ENCODE data around the gene ENTPD2. TPM values are rescaled to one million over a fixed set of nuclear protein-coding genes. Genes with fewer than 3 reads are reported as not detected.

ENTPD2 gene
- total RNA-seq, 1 experiment from 2014 or later, result not detected

- no peaks in the 10 kb centered on the region for H3K27me3 ChIP-seq (replicated peaks)
- peaks cover 36% of the 10 kb centered on the region for H3K4me1 ChIP-seq (replicated peaks)
- no peak for DNase-seq (ENCODE audit: low read depth in 1 of 2, low spot score in 2 of 2)
- no peak overlapping the region for H3K4me3 ChIP-seq
- 0 out of 2 replicates have a peak, but pooled peaks cover 3% of the 10 kb centered on the region for H3K9me3 ChIP-seq (replicated peaks)
- H3K36me3 ChIP-seq, result peaks cover 7% of the 10 kb centered on the region
- H3K27ac ChIP-seq, result no peak overlapping the region
These were observed 20.9 kb upstream of the ENTPD2 start for GRCh38 chr9:137074657-137075274.

- Histone ChIP-seq H3K4me1 (replicated peaks) (peaks cover 44% of the 10 kb centered on the region), H3K36me3 (peaks cover 7% of the 10 kb centered on the region), H3K27me3 (replicated peaks) (no peaks in the 10 kb centered on the region), H3K9me3 (replicated peaks) (0 out of 2 replicates have a peak, but pooled peaks cover 3% of the 10 kb centered on the region), H3K27ac (no peak overlapping the region), H3K4me3 (no peak overlapping the region)
- no peak for DNase-seq (ENCODE audit: low read depth in 1 of 2, low spot score in 2 of 2)
These were observed 20.1 kb upstream of the ENTPD2 start for GRCh38 chr9:137073992-137074399.

DNA sequence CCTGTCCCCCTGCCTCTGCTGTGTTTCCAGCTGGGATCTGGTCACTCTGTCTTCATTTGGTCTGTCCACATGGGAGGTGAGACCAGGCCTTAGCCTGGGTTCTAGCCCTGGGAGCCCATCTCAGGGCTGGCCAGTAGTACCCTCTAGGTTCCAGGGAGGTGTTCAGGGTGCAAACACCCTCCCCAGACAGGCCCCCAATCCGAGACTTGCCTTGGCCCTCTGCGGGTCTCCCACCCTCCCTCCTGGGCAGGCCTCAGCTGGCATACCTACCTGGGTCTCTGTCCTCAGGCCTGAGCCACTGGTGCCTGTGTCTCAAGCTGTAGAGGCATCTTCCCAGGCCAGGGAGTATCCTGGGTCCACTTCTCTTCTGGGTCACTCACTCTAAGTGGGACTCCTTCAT, 17.4 kb upstream of the ENTPD2 start:
- H3K27ac ChIP-seq, result no peak overlapping the region
- H3K4me3 ChIP-seq, result peak overlapping the region; percentile 70; the same call in 1 of the 2 replicates
- H3K36me3 ChIP-seq, result peaks cover 7% of the 10 kb centered on the region; the same call in 1 of the 2 replicates
- no peak for DNase-seq (ENCODE audit: low read depth in 1 of 2, low spot score in 2 of 2)
- peaks cover 34% of the 10 kb centered on the region for H3K4me1 ChIP-seq (replicated peaks)
- H3K9me3 ChIP-seq (replicated peaks), result 0 out of 2 replicates have a peak, but pooled peaks cover 3% of the 10 kb centered on the region
- H3K27me3 ChIP-seq (replicated peaks), result no peaks in the 10 kb centered on the region

- no peak overlapping the region for H3K27ac ChIP-seq
- DNase-seq (ENCODE audit: low read depth in 1 of 2, low spot score in 2 of 2), result no peak
These were observed 17.0 kb upstream of the ENTPD2 start for GRCh38 chr9:137070906-137071275.

GRCh38 chr9:137070201-137070905, 16.5 kb upstream of the ENTPD2 start, which contains the start of gene SAPCD2:
Gene SAPCD2, minus strand, starts transcription at chr9:137070557. Its CDS starts 97 bp downstream, at chr9:137070460.
- Histone ChIP-seq H3K4me1 (replicated peaks) (peaks cover 33% of the 10 kb centered on the region), H3K4me3 (peak within 1 kb of the TSS; percentile 70), H3K36me3 (peaks cover 7% of the 10 kb centered on the region; the same call in 1 of the 2 replicates), H3K9me3 (replicated peaks) (0 out of 2 replicates have a peak, but pooled peaks cover 3% of the 10 kb centered on the region), H3K27me3 (replicated peaks) (no peaks in the 10 kb centered on the region), H3K27ac (no peak within 1 kb of the TSS)
- peak; percentile 77 to 79 for DNase-seq (ENCODE audit: low read depth in 1 of 2, low spot score in 2 of 2)

More at GRCh38 chr9:137070906-137071275, 17.0 kb upstream of the ENTPD2 start:
- Histone ChIP-seq H3K9me3 (replicated peaks) (0 out of 2 replicates have a peak, but pooled peaks cover 3% of the 10 kb centered on the region), H3K4me3 (peak overlapping the region; percentile 70), H3K27me3 (replicated peaks) (no peaks in the 10 kb centered on the region), H3K4me1 (replicated peaks) (peaks cover 34% of the 10 kb centered on the region), H3K36me3 (peaks cover 7% of the 10 kb centered on the region; the same call in 1 of the 2 replicates)

- H3K4me1 ChIP-seq (replicated peaks), result peaks cover 26% of the 10 kb centered on the region
- no peak overlapping the region for H3K27ac ChIP-seq
- peak overlapping the region; percentile 70 for H3K4me3 ChIP-seq
- H3K9me3 ChIP-seq (replicated peaks), result 0 out of 2 replicates have a peak, but pooled peaks cover 3% of the 10 kb centered on the region
- no peaks in the 10 kb centered on the region for H3K27me3 ChIP-seq (replicated peaks)
- DNase-seq (ENCODE audit: low read depth in 1 of 2, low spot score in 2 of 2), result no peak
- H3K36me3 ChIP-seq, result peaks cover 7% of the 10 kb centered on the region; the same call in 1 of the 2 replicates
These were observed 15.7 kb upstream of the ENTPD2 start for GRCh38 chr9:137069508-137070091.

DNA sequence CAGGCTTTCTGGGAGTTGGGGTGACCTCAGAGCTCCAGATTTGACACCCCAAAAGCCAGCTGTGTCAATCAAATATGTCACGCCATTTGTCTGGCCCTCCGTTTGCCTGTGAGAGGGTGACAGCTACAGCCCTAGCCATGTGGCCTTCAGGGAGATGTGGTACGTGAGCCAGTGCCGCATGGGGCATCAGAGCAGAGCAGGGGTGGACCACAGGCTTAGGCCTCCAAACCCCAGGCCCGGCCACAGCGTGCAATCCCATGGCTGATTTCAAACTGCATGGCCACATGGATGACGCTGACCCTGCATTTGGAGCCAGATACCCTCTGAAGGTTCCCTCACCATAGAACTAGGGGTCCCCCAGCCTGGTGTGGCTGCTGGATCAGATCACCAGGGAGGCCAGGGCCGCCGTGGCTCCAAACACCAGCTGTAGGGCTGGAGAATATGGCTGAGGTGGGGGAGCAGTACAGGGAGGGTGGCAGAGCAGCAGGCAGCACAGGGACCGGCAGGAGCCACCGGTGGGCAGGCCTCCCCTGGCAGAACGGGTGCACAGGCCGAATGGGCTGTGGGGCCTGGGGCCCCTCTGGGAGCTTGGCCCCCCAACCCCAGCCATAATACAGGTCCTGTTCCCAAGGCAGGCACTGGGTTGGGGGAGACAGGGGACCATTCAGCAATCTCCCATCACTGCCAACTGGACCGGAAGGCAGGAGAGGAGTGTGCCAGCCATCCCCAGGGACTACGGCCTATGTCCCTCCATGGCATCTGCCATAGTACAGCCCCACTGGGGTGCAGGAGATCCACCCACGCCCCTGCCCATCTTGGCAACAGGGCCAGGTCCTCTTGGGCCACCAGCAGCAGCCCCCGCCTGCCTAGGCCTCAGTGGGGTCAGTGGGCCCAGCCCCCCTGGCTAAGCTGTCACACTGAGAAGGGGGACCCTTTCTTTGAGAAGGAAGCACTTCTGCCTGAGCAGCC, 15.0 kb upstream of the ENTPD2 start:
- peaks cover 28% of the 10 kb centered on the region for H3K4me1 ChIP-seq (replicated peaks)
- H3K9me3 ChIP-seq (replicated peaks), result 0 out of 2 replicates have a peak, but pooled peaks cover 3% of the 10 kb centered on the region

DNA sequence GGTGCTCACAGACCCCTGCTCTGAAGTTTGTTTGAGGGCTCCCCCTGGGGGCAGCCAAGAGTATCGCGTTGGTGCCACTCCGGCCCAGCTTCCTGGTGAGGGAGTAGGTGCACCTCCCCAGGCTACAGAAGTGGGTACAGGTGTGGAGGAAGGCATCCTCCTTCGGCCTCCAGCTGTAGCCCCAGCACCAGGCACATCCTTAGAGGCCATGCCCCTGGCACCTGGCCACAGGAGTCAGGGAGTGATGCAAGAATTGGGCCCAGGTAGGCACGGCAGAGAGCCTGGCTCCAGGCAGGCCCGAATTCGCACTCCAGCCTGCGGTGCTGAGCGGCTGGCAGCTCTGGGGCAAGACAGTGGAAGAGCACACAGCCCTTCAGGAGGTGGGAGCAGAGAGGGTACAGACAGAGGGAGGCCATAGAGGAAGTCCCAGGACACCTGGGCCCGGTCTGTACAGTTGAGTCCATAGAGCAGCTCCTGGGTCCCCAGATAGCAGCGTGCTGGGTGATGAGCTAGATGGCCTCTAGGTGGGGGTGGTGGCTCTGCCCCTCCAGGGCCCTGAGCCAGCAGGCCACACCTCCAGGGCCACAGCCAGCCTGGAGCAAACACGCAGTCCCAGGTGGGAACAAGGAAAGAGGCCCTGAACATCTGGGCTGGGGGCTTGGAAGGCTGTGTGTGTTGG, 14.1 kb upstream of the ENTPD2 start:
- Histone ChIP-seq H3K4me1 (replicated peaks) (peaks cover 29% of the 10 kb centered on the region), H3K27me3 (replicated peaks) (no peaks in the 10 kb centered on the region), H3K36me3 (peaks cover 11% of the 10 kb centered on the region; the same call in 1 of the 2 replicates), H3K27ac (no peak overlapping the region), H3K9me3 (replicated peaks) (0 out of 2 replicates have a peak, but pooled peaks cover 3% of the 10 kb centered on the region), H3K4me3 (no peak overlapping the region)
- DNase-seq (ENCODE audit: low read depth in 1 of 2, low spot score in 2 of 2), result peak; percentile 60 to 70

More for the DNA sequence above, 15.0 kb upstream of the ENTPD2 start:
- Histone ChIP-seq H3K27me3 (replicated peaks) (no peaks in the 10 kb centered on the region), H3K36me3 (peaks cover 11% of the 10 kb centered on the region; the same call in 1 of the 2 replicates), H3K27ac (no peak overlapping the region), H3K4me3 (peak overlapping the region; percentile 70)
- no peak for DNase-seq (ENCODE audit: low read depth in 1 of 2, low spot score in 2 of 2)

DNA sequence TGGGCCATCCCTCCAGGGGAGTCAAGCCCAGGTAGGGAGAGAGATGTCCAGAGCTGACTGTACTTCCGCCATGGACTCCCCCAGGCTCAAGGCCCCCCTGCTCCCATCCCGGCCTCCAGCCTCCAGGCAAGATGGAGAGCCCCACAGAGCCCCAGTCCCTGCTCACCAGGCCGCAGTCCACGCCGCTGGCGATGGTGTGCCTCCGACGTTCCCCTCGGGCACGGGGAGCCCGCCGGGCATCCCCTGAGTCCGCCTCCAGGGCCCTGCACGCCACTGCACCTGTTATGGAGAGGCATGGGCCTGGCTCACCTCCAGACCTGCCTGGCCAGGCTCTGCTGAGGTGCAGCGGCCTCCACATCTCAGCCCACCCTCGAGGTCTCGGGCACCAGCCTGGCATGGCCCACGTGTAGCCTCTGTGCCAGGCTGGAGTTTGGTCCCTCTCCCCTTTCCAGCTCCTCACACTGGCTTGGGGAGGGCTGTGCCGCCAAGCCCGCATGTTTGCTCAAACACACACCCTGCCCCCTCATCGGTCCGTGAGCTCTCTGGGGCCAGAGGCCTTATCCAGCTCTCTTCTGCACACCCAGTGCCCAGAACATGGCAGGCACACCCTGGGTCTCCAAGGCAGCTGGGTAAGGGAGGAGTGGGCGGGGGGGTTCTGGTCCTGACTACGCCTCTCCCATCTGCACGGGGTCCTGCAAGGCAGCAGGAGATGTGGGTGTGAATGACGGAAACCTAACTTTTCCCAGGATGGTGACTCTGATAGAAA, 12.4 kb upstream of the ENTPD2 start:
- Histone ChIP-seq H3K27me3 (replicated peaks) (no peaks in the 10 kb centered on the region), H3K27ac (no peak overlapping the region), H3K9me3 (replicated peaks) (0 out of 2 replicates have a peak, but pooled peaks cover 3% of the 10 kb centered on the region), H3K4me1 (replicated peaks) (peaks cover 29% of the 10 kb centered on the region), H3K36me3 (peaks cover 11% of the 10 kb centered on the region; the same call in 1 of the 2 replicates), H3K4me3 (no peak overlapping the region)
- DNase-seq (ENCODE audit: low read depth in 1 of 2, low spot score in 2 of 2), result no peak

DNA sequence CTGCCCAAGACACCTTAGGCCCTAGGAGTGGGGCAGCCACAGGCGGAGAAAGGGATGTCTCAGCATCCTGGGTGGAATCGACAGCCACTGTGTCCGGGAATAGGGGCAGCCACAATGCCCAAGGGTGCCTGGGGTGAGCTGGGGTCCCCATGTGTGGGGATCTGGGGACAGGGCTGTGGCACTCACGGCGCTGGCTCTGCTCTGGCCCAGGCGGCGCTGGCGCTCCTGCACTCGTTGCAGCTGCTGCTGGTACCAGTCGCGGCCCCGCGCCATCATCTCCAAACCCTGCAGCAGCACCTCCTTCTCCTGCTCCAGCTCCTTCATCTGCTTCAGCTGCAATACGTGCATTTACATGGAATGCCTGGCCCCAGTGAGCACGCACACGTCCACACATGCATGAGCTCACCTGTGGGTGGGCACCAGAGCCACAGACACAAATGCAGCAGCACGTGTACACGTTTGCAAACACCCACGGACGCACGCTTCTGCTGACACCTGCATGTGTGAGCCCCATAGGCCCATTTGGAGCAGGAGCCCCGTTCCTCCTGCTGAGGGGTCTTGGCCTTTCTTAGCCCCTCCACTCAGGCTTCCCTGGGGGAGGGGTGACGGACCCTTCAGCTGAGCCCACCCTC, 11.6 kb upstream of the ENTPD2 start:
- Histone ChIP-seq H3K27ac (no peak overlapping the region), H3K4me3 (no peak overlapping the region), H3K9me3 (replicated peaks) (0 out of 2 replicates have a peak, but pooled peaks cover 3% of the 10 kb centered on the region), H3K27me3 (replicated peaks) (no peaks in the 10 kb centered on the region), H3K4me1 (replicated peaks) (peaks cover 21% of the 10 kb centered on the region), H3K36me3 (peaks cover 11% of the 10 kb centered on the region; the same call in 1 of the 2 replicates)
- DNase-seq (ENCODE audit: low read depth in 1 of 2, low spot score in 2 of 2), result no peak

GRCh38 chr9:137064880-137065164, 11.0 kb upstream of the ENTPD2 start:
- Histone ChIP-seq H3K27ac (no peak overlapping the region), H3K27me3 (replicated peaks) (no peaks in the 10 kb centered on the region), H3K9me3 (replicated peaks) (no peaks in the 10 kb centered on the region), H3K4me3 (no peak overlapping the region), H3K4me1 (replicated peaks) (peaks cover 15% of the 10 kb centered on the region), H3K36me3 (peaks cover 7% of the 10 kb centered on the region; the same call in 1 of the 2 replicates)
- no peak for DNase-seq (ENCODE audit: low read depth in 1 of 2, low spot score in 2 of 2)
